ENCODE results near the gene GRIA2. TPM values are rescaled to one million over a fixed set of nuclear protein-coding genes. Genes with fewer than 3 reads are reported as not detected.
"Not testable (repeated sequence)": the region's sequence is repeated elsewhere in the genome, so short reads cannot be mapped to it uniquely, and the experiment has no call there.

The GRIA2 gene
- total and polyA plus RNA-seq, 8 donors = 0.69 to 6.0 (median 1.5) TPM

- no peak for DNase-seq
- no peak for ATAC-seq
- Histone ChIP-seq H3K9me3 (no peaks in the 10 kb centered on the region), H3K4me3 (no peak overlapping the region), H3K27me3 (no peaks in the 10 kb centered on the region), H3K36me3 (no peaks in the 10 kb centered on the region), H3K4me1 (no peaks in the 10 kb centered on the region), H3K27ac (no peak overlapping the region)
- FAIRE-seq = no peak
- no peak for TF ChIP-seq CTCF (IDR thresholded peaks at IDR 0.05)
- intact Hi-C loops (cut with DNase I) = no loop called here
- WGBS, 2 donors = 50 to 55% methylated on average over 2 of the region's 2 CpGs
These were observed 23.8 kb downstream of the GRIA2 start for GRCh38 chr4:157244348-157244747.

- FAIRE-seq = no peak
- no peaks in the 10 kb centered on the region for H3K9me3 ChIP-seq
- DNase-seq = no peak
- TF ChIP-seq CTCF (IDR thresholded peaks at IDR 0.05) = no peak
- ATAC-seq = no peak
- no peaks in the 10 kb centered on the region for H3K27me3 ChIP-seq
- no peak overlapping the region for H3K27ac ChIP-seq
- no peak overlapping the region for H3K4me3 ChIP-seq
- no peaks in the 10 kb centered on the region for H3K4me1 ChIP-seq
- intact Hi-C loops (cut with DNase I) = no loop called here
- no peaks in the 10 kb centered on the region for H3K36me3 ChIP-seq
These were observed 24.8 kb downstream of the GRIA2 start for GRCh38 chr4:157245351-157245750.

GRCh38 chr4:157246964-157247363 lies 26.4 kb downstream of the GRIA2 start:
- FAIRE-seq = no peak
- Histone ChIP-seq H3K27ac (no peak overlapping the region), H3K4me1 (no peaks in the 10 kb centered on the region), H3K9me3 (no peaks in the 10 kb centered on the region), H3K4me3 (no peak overlapping the region), H3K27me3 (no peaks in the 10 kb centered on the region), H3K36me3 (no peaks in the 10 kb centered on the region)
- intact Hi-C loops (cut with DNase I) = no loop called here
- no peak for DNase-seq
- no peak for ATAC-seq
- TF ChIP-seq CTCF (IDR thresholded peaks at IDR 0.05) = no peak

GRCh38 chr4:157258165-157258564 lies 37.6 kb downstream of the GRIA2 start:
- ATAC-seq; H3K27ac ChIP-seq; H3K9me3 ChIP-seq; intact Hi-C loops (cut with DNase I); FAIRE-seq; H3K4me3 ChIP-seq; H3K27me3 ChIP-seq; H3K36me3 ChIP-seq; DNase-seq; H3K4me1 ChIP-seq: not testable (repeated sequence)
- 77 to 88% methylated on average over 6 of the region's 6 CpGs for WGBS, 2 donors

- 43% methylated on average over 2 of the region's 2 CpGs for WGBS, 2 donors
- H3K9me3 ChIP-seq = no peaks in the 10 kb centered on the region
- no peaks in the 10 kb centered on the region for H3K27me3 ChIP-seq
- intact Hi-C loops (cut with DNase I) = no loop called here
- no peak overlapping the region for H3K27ac ChIP-seq
- no peaks in the 10 kb centered on the region for H3K36me3 ChIP-seq
- no peak for DNase-seq
- no peak for FAIRE-seq
- no peak for TF ChIP-seq CTCF (IDR thresholded peaks at IDR 0.05)
- no peak for ATAC-seq
- H3K4me3 ChIP-seq = no peak overlapping the region
- H3K4me1 ChIP-seq = no peaks in the 10 kb centered on the region
These were observed 44.8 kb downstream of the GRIA2 start for GRCh38 chr4:157265281-157265680.

- FAIRE-seq (no peak), ATAC-seq (peak in 2 of 4 donors; percentile 43 to 44), DNase-seq (no peak)
- TF ChIP-seq CTCF (IDR thresholded peaks at IDR 0.05) = no peak
- no peaks in the 10 kb centered on the region for H3K36me3 ChIP-seq
- intact Hi-C loops (cut with DNase I) = no loop called here
- no peaks in the 10 kb centered on the region for H3K27me3 ChIP-seq
- 45 to 51% methylated on average over 2 of the region's 2 CpGs for WGBS, 2 donors
- H3K27ac ChIP-seq = no peak overlapping the region
- no peak overlapping the region for H3K4me3 ChIP-seq
- no peaks in the 10 kb centered on the region for H3K4me1 ChIP-seq
- H3K9me3 ChIP-seq = no peaks in the 10 kb centered on the region
These were observed 49.6 kb downstream of the GRIA2 start for GRCh38 chr4:157270108-157270507.

All from pancreas (tissue), 10 donors.